ENCODE data around the gene TRPM5. TPM values are rescaled to one million over a fixed set of nuclear protein-coding genes. Genes with fewer than 3 reads are reported as not detected.
A peak's percentile ranks its signal among the peaks of the same experiment; 100 is the strongest.

TRPM5 gene
- total RNA-seq, 4 donors from 2014 or later: not detected

DNA sequence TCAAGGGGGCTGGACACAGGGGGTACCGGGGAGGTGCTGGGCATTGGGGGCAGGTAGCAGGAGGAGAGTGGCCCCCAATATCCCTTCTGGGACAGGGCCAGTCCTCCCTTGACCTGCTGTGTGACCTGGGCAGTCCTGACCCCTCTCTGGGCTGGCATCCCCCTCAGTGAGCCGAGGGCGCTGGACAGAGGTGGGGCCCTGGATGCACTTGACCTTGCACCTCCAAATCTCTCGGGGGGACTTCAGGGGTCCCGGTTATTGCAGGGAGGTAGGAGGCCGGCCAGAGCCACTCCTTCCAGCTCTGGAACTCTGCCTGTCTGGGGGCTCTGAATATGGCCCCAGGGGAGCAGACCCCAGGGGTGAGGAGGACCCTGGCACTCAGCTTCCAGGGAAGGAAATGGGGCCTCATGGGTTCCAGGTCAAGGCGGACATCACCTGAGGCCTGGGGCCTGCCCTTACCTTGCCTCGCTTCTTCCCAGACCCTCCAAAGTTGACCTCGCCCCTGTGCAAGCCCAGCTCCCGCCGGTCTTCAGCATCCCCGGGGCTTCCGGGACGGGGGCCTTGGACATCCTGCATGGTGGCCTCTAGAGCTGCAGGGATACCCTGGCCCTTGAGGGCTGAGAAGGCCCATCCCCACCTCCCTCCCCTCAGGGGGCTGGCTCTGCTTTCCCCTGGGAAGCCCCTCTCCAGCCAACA lies 21.7 kb downstream of the TRPM5 start:
- no peak overlapping the region for H3K27ac ChIP-seq (replicated peaks in 1 of 4)
- DNase-seq (ENCODE audit: extremely low spot score): no peak
- H3K9me3 ChIP-seq: no peaks in the 10 kb centered on the region
- H3K4me1 ChIP-seq: peaks cover 5 to 19% (median 15%) of the 10 kb centered on the region in 4 donors
- no peak for TF ChIP-seq EP300 (IDR thresholded peaks at IDR 0.05)
- no peak for TF ChIP-seq POLR2A (IDR thresholded peaks at IDR 0.05; ENCODE audit: low read depth)
- TF ChIP-seq POLR2AphosphoS5 (IDR thresholded peaks at IDR 0.05): no peak
- TF ChIP-seq, protein P1, sequence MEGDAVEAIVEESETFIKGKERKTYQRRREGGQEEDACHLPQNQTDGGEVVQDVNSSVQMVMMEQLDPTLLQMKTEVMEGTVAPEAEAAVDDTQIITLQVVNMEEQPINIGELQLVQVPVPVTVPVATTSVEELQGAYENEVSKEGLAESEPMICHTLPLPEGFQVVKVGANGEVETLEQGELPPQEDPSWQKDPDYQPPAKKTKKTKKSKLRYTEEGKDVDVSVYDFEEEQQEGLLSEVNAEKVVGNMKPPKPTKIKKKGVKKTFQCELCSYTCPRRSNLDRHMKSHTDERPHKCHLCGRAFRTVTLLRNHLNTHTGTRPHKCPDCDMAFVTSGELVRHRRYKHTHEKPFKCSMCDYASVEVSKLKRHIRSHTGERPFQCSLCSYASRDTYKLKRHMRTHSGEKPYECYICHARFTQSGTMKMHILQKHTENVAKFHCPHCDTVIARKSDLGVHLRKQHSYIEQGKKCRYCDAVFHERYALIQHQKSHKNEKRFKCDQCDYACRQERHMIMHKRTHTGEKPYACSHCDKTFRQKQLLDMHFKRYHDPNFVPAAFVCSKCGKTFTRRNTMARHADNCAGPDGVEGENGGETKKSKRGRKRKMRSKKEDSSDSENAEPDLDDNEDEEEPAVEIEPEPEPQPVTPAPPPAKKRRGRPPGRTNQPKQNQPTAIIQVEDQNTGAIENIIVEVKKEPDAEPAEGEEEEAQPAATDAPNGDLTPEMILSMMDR (IDR thresholded peaks at IDR 0.05): no peak
- 85% methylated on average over 11 of the region's 14 CpGs for WGBS
- peaks cover 0 to 44% (median 0%) of the 10 kb centered on the region in 4 donors for H3K27me3 ChIP-seq
- H3K36me3 ChIP-seq: no peaks in the 10 kb centered on the region
- intact Hi-C loops (cut with DNase I): no loop called here
- no peak overlapping the region for H3K4me3 ChIP-seq

DNA sequence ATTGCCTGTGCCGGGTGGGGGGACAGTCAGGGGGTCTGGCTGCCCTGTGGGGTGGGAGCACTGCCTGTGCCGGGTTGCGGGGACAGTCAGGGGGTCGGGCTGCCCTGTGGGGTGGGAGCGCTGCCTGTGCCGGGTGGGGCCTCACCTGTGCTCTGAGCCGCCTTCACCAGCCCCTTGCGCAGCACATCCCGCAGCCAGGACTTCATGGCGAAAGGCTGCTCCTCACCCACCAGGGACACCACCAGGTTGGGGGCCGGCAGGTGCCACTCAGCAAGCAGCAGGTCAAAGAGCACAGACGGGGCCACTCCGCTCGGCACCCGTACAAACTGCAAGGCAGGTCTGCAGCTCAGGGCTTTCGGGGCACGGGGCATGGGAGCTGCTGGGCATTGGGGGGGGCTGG lies 22.3 kb downstream of the TRPM5 start:
- Histone ChIP-seq H3K27ac (replicated peaks in 1 of 4) (no peak overlapping the region), H3K4me3 (no peak overlapping the region), H3K36me3 (no peaks in the 10 kb centered on the region), H3K4me1 (peaks cover 5 to 19% (median 15%) of the 10 kb centered on the region in 4 donors), H3K27me3 (peaks cover 0 to 44% (median 0%) of the 10 kb centered on the region in 4 donors), H3K9me3 (no peaks in the 10 kb centered on the region)
- whole genome bisulfite sequencing: 83% methylated on average over 9 of the region's 17 CpGs
- intact Hi-C loops (cut with DNase I): no loop called here
- no peak for TF ChIP-seq POLR2AphosphoS5 (IDR thresholded peaks at IDR 0.05)
- TF ChIP-seq, protein P1 (IDR thresholded peaks at IDR 0.05): no peak
- TF ChIP-seq EP300 (IDR thresholded peaks at IDR 0.05): no peak
- no peak for TF ChIP-seq POLR2A (IDR thresholded peaks at IDR 0.05; ENCODE audit: low read depth)
- DNase-seq (ENCODE audit: extremely low spot score): no peak

DNA sequence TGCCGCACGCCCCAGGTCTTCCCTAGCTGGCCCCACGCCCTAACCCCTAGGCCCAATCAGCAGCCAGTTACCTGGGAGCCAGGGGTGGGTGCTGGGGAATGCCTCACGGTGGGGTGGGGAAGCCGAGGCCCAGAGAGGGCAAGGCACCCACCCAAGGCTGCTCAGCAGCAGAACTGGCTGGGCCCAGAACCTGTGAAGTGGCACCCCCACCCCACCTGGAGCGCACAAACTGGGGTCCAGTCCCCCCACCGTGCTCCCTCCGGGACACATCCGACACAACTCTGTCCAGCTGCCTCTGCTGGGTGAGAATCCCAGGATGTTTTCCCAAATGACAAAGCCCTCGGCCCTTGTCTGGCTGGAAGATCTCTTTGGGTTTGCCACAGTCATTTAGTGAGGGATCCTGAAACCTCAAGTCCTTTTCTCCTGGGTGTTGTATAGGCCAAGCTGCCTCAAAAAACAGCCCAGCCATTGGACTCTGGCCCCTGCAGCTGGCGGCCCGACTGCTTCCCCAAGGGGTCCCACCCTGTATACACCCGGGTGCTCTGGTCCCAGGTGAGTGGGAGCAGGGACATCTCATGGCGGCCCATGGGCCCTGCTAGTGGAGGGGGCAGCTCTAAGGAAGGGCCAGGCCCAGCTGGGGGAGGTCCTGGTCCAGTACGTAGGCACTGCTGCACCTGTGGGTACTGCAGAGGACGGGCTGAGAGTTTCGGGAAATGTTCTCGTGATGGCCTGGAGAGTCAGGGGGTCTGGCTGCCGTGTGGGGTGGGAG lies 22.9 kb downstream of the TRPM5 start:
- Histone ChIP-seq H3K4me3 (no peak overlapping the region), H3K4me1 (peaks cover 5 to 19% (median 15%) of the 10 kb centered on the region in 4 donors), H3K9me3 (no peaks in the 10 kb centered on the region), H3K27ac (replicated peaks in 1 of 4) (no peak overlapping the region), H3K27me3 (peaks cover 0 to 40% (median 0%) of the 10 kb centered on the region in 4 donors), H3K36me3 (no peaks in the 10 kb centered on the region)
- no peak for DNase-seq (ENCODE audit: extremely low spot score)
- intact Hi-C loops (cut with DNase I): no loop called here
- TF ChIP-seq, protein P1 (IDR thresholded peaks at IDR 0.05): no peak
- TF ChIP-seq POLR2AphosphoS5 (IDR thresholded peaks at IDR 0.05) (no peak), POLR2A (IDR thresholded peaks at IDR 0.05; ENCODE audit: low read depth) (no peak), EP300 (IDR thresholded peaks at IDR 0.05) (no peak)
- 70% methylated on average over 5 of the region's 19 CpGs for WGBS

DNA sequence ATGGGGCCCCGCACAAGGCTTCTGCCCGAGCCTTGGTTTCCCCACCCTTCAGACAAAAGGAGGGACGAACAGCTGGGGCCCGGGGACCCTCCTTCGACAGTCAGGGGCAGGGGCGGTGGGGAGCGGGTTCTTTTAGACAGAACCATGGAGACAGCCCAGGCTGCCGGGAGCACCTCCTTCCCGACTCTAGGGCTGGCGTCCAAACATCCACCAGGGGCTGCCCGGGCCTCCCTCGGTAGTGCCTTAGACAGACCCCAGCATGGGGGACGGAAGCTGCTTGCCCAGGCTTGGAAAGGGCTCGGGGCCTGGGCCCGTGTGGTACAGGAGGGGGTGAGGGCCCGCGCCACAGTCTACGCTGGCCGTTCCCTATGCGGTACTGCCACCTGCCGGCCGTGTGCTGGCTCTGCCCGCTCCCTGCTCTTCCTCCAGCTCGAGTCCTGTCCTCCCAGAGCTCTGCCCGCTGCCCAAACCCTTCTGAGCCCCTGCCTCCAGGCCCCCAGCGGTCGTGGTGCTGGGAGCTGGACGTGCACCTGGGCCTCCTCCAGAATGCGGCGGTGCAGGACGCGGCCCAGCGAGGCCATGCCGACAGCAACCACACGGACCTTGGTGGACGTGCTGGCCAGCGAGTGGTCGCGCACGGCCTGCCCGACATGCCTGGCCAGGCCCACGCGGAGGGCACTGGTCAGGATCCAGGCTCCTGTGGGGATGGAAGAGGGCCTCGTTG lies 23.6 kb downstream of the TRPM5 start:
- intact Hi-C loops (cut with DNase I): loop anchor here (1.0 kb wide), 2 partner anchors 115 to 223 kb away; no protein-coding TSS in a partner anchor
- Histone ChIP-seq H3K27me3 (peaks cover 0 to 33% (median 0%) of the 10 kb centered on the region in 4 donors), H3K4me3 (peak overlapping the region in 2 of 4 donors; percentile 15 to 29), H3K9me3 (no peaks in the 10 kb centered on the region), H3K4me1 (peaks cover 5 to 19% (median 15%) of the 10 kb centered on the region in 4 donors), H3K36me3 (no peaks in the 10 kb centered on the region), H3K27ac (replicated peaks in 1 of 4) (no peak overlapping the region)
- no peak for DNase-seq (ENCODE audit: extremely low spot score)
- WGBS: no CpG with 5 or more reads among the region's 44 CpGs
- TF ChIP-seq, protein P1 (IDR thresholded peaks at IDR 0.05): peak; percentile 90 to 95 (median 92)
- TF ChIP-seq POLR2AphosphoS5 (IDR thresholded peaks at IDR 0.05): no peak

All from esophagus muscularis mucosa (tissue), 4 donors.